A549 (cell line): ENCODE measurements around the gene TTLL3. TPM values are rescaled to one million over a fixed set of nuclear protein-coding genes. Genes with fewer than 3 reads are reported as not detected.

ENCODE experiments used
- ATAC-seq, 2 experiments: fragments of 200-7000 bp in 1 of 2; fragments of >200 bp in 1 of 2; cut with Nextera tagmentation in 1 of 2; cut with Tn5 transposase in 1 of 2; 3 replicates each; pipeline versions ENCODE4 v1.8.0 to v1.9.1; 2018 to 2020; ENCODE audit warnings: mild to moderate bottlenecking in 1 of 2, moderate library complexity in 1 of 2
- CTCF ChIA-PET: fragments of 300-600 bp; sonication (Branson Sonifier 250); formaldehyde crosslinking; extraction: SDS; loops from one replicate; lab custom pipeline; 2021; ENCODE audit warnings: antibody characterized with exemption, inconsistent platforms; lab: Yijun Ruan, JAX
- POLR2A ChIA-PET: fragments of 350-600 bp; formaldehyde crosslinking; extraction: SDS; loops from one replicate; lab custom pipeline; 2021; ENCODE audit warnings: antibody characterized with exemption, inconsistent platforms; lab: Yijun Ruan, JAX
- DNase-seq, 2 experiments: peaks; one replicate each; pipeline versions ENCODE4 v3.0.0 to v3.0.0-alpha.2; 2011 to 2016; ENCODE audit warnings: low read depth in 1 of 2, low spot score in 1 of 2
- FAIRE-seq: peaks from 2 replicates; lab custom pipeline; 2011; peaks lifted over from hg19 to GRCh38; lab: Jason Lieb, UNC
- H3K27ac ChIP-seq, 2 experiments: fragments of >200 bp; sonication (Bioruptor Twin); formaldehyde crosslinking; 3 replicates each; pipeline ENCODE4 v1.5.1; 2016 to 2017
- H3K4me1 ChIP-seq: fragments of >200 bp; sonication (Bioruptor Twin); formaldehyde crosslinking; 3 replicates; pipeline ENCODE4 v1.6.1; 2016
- H3K4me2 ChIP-seq: fragments of >200 bp; sonication (Bioruptor Twin); formaldehyde crosslinking; 3 replicates; pipeline ENCODE4 v1.6.1; 2016
- H3K4me3 ChIP-seq: fragments of >200 bp; sonication (Bioruptor Twin); formaldehyde crosslinking; 3 replicates; pipeline ENCODE4 v1.5.1; 2016
- H3K9me3 ChIP-seq: fragments of >200 bp; sonication (Bioruptor Twin); formaldehyde crosslinking; 3 replicates; pipeline ENCODE4 v1.6.1; 2016
- CHD2 ChIP-seq: fragments of 150-350 bp; IDR thresholded peaks from 2 replicates; pipeline ENCODE4 v1.6.1; 2014; ENCODE audit warnings: low read length; ENCODE audit not compliant: partially characterized antibody
- FOXS1 ChIP-seq: fragments of 250-450 bp; sonication (Bioruptor Pico); IDR thresholded peaks from 2 replicates; pipeline ENCODE4 v1.5.0; 2020; ENCODE audit warnings: mild to moderate bottlenecking, moderate library complexity
- KDM5A ChIP-seq: fragments of 200-600 bp; sonication (generic); IDR thresholded peaks from 2 replicates; pipeline ENCODE4 v1.6.1; 2016; ENCODE audit warnings: antibody characterized with exemption, mild to moderate bottlenecking
- RAD21 ChIP-seq, 2 experiments: fragments of >200 bp in 1 of 2; sonication (Bioruptor Twin) in 1 of 2; formaldehyde crosslinking in 1 of 2; IDR thresholded peaks in 1 of 2; conservative IDR thresholded peaks in 1 of 2; 2 replicates in 1 of 2; 3 replicates in 1 of 2; pipeline ENCODE4 v1.6.1; 2012 to 2018; ENCODE audit warnings: inconsistent platforms in 1 of 2
- WGBS: methylation state at CpG from one replicate; pipeline ENCODE4 v1.1.6; 2017; ENCODE audit errors: missing lambda C conversion rate; 5-methylcytosine and 5-hydroxymethylcytosine counted together
- polyA plus RNA-seq, 4 experiments: library from polyadenylated mRNA; depleted of rRNA in 3 of 4; stranded (reverse); fragments of >200 nt; fragmentation: RNase III in 1 of 4; extraction: RNeasy Plus Mini Kit Qiagen cat#74134 plus additional on column Dnase treatment in 1 of 4; gene quantifications; 2 replicates in 3 of 4; 3 replicates in 1 of 4; pipeline ENCODE4 v1.2.3, GENCODE V29; 2011 to 2017
- TF ChIP-seq, protein P1 (sequence below): fragments of >200 bp; sonication (Bioruptor Twin); formaldehyde crosslinking; IDR thresholded peaks from 3 replicates; pipeline ENCODE4 v1.5.1; 2016
- TF ChIP-seq, protein P2 (sequence below): fragments of 450-650 bp; IDR thresholded peaks from 2 replicates; pipeline ENCODE4 v1.6.1; 2014; ENCODE audit warnings: antibody characterized with exemption
- TF ChIP-seq, protein P3 (sequence below): fragments of 200-600 bp; sonication (generic); IDR thresholded peaks from 2 replicates; pipeline ENCODE4 v1.6.1; 2016; ENCODE audit warnings: antibody characterized with exemption, mild to moderate bottlenecking, moderate library complexity
- TF ChIP-seq, protein P4 (sequence below): IDR thresholded peaks from 2 replicates; pipeline ENCODE4 v1.6.1; 2012; ENCODE audit warnings: low read depth, borderline replicate concordance

Gene TTLL3
- polyA plus RNA-seq, 2 of the 4 experiments (the other 2 are of a cell fraction) = 10.3 to 13.0 TPM

DNA sequence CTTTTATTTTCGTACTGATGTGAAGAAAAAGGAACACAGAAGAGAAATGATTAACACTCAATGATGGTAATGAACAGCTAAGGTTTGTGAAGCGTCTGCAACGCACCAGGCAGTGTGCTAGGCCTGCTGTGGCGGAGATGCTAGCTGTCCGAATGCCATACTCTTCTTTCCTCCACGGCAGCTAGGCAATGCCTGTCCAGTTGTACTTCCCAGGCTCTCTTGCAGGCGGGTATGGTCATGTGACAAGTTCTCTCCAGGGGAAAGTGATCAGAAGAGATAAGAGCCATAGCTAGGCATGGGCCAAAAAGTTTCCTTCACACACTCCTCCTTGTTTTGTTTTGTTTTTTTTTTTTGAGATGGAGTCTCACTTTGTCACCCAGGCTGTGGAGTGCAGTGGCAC is 24.5 kb upstream of the TTLL3 start:
- CTCF ChIA-PET = interaction anchor here (1.4 to 1.6 kb wide), 3 partner anchors 7 to 70 kb away, joined by 3 to 5 read pairs (median 4); no protein-coding TSS in a partner anchor
- peaks cover under 1% of the 10 kb centered on the region; the same call in 1 of the 3 replicates for H3K4me1 ChIP-seq

DNA sequence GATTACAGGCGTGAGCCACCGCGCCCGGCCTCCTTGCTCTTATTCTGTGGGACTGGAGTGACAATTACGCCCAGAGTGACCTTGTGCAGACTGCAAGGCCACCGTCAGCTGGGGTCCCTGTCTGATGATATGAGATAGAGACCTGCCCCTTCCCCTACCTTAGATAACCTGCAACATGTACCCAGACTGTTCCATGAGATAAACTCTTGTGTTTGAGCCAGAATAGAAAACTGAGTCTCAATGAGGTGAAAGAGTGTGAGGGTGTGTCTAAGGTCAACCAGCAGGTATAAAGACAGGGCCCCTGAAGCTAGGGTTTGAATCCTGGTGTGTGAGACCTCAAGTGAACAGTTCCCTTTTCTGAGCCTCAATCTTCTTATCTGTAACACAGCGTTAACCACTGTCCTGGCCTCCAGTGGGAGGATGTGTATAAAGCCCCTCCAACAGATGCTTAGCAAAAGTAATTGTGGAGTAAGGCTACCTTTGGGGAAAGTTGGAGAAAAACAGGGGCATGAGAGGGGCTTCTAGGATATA is 23.8 kb upstream of the TTLL3 start:
- Histone ChIP-seq H3K4me2 (no peak overlapping the region), H3K4me1 (peaks cover 7% of the 10 kb centered on the region; the same call in 2 of the 3 replicates), H3K4me3 (no peak overlapping the region), H3K9me3 (no peaks in the 10 kb centered on the region), H3K27ac (no peak overlapping the region)
- POLR2A ChIA-PET = no interaction called here
- CTCF ChIA-PET = interaction anchor here (0.6 to 1.5 kb wide), 3 partner anchors 8 to 327 kb away, joined by 3 to 4 read pairs (median 3); no protein-coding TSS in a partner anchor
- TF ChIP-seq FOXS1 (no peak), RAD21 (conservative IDR thresholded peaks at IDR 0.05 in 1 of 2, IDR thresholded peaks at IDR 0.05 in 1 of 2) (no peak), KDM5A (no peak), CHD2 (no peak)
- TF ChIP-seq, protein P1, sequence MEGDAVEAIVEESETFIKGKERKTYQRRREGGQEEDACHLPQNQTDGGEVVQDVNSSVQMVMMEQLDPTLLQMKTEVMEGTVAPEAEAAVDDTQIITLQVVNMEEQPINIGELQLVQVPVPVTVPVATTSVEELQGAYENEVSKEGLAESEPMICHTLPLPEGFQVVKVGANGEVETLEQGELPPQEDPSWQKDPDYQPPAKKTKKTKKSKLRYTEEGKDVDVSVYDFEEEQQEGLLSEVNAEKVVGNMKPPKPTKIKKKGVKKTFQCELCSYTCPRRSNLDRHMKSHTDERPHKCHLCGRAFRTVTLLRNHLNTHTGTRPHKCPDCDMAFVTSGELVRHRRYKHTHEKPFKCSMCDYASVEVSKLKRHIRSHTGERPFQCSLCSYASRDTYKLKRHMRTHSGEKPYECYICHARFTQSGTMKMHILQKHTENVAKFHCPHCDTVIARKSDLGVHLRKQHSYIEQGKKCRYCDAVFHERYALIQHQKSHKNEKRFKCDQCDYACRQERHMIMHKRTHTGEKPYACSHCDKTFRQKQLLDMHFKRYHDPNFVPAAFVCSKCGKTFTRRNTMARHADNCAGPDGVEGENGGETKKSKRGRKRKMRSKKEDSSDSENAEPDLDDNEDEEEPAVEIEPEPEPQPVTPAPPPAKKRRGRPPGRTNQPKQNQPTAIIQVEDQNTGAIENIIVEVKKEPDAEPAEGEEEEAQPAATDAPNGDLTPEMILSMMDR = no peak
- TF ChIP-seq, protein P2, sequence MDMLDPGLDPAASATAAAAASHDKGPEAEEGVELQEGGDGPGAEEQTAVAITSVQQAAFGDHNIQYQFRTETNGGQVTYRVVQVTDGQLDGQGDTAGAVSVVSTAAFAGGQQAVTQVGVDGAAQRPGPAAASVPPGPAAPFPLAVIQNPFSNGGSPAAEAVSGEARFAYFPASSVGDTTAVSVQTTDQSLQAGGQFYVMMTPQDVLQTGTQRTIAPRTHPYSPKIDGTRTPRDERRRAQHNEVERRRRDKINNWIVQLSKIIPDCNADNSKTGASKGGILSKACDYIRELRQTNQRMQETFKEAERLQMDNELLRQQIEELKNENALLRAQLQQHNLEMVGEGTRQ = no peak
- TF ChIP-seq, protein P3, sequence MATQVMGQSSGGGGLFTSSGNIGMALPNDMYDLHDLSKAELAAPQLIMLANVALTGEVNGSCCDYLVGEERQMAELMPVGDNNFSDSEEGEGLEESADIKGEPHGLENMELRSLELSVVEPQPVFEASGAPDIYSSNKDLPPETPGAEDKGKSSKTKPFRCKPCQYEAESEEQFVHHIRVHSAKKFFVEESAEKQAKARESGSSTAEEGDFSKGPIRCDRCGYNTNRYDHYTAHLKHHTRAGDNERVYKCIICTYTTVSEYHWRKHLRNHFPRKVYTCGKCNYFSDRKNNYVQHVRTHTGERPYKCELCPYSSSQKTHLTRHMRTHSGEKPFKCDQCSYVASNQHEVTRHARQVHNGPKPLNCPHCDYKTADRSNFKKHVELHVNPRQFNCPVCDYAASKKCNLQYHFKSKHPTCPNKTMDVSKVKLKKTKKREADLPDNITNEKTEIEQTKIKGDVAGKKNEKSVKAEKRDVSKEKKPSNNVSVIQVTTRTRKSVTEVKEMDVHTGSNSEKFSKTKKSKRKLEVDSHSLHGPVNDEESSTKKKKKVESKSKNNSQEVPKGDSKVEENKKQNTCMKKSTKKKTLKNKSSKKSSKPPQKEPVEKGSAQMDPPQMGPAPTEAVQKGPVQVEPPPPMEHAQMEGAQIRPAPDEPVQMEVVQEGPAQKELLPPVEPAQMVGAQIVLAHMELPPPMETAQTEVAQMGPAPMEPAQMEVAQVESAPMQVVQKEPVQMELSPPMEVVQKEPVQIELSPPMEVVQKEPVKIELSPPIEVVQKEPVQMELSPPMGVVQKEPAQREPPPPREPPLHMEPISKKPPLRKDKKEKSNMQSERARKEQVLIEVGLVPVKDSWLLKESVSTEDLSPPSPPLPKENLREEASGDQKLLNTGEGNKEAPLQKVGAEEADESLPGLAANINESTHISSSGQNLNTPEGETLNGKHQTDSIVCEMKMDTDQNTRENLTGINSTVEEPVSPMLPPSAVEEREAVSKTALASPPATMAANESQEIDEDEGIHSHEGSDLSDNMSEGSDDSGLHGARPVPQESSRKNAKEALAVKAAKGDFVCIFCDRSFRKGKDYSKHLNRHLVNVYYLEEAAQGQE = no peak
- DNase-seq (no peak), ATAC-seq (no peak), FAIRE-seq (no peak)
- 97% methylated on average over 6 of the region's 7 CpGs for WGBS

More for the DNA sequence above, 24.5 kb upstream of the TTLL3 start:
- FAIRE-seq (no peak), ATAC-seq (no peak), DNase-seq (no peak)
- no peak overlapping the region for H3K27ac ChIP-seq
- no peak overlapping the region for H3K4me2 ChIP-seq
- TF ChIP-seq, protein P3 = no peak
- TF ChIP-seq, protein P4, sequence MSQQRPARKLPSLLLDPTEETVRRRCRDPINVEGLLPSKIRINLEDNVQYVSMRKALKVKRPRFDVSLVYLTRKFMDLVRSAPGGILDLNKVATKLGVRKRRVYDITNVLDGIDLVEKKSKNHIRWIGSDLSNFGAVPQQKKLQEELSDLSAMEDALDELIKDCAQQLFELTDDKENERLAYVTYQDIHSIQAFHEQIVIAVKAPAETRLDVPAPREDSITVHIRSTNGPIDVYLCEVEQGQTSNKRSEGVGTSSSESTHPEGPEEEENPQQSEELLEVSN = no peak
- 86% methylated on average over 7 of the region's 7 CpGs for WGBS
- POLR2A ChIA-PET = no interaction called here
- H3K4me3 ChIP-seq = no peak overlapping the region
- no peaks in the 10 kb centered on the region for H3K9me3 ChIP-seq
